GM19328 (cell line): ENCODE measurements around the gene ERCC5.

Experiments
- ATAC-seq: cut with Tn5 transposase; IDR thresholded peaks from one replicate; pipeline ENCODE4 v1.9.1; 2021; ENCODE audit warnings: mild to moderate bottlenecking, moderate library complexity; ENCODE audit not compliant: unreplicated experiment

Gene ERCC5

DNA sequence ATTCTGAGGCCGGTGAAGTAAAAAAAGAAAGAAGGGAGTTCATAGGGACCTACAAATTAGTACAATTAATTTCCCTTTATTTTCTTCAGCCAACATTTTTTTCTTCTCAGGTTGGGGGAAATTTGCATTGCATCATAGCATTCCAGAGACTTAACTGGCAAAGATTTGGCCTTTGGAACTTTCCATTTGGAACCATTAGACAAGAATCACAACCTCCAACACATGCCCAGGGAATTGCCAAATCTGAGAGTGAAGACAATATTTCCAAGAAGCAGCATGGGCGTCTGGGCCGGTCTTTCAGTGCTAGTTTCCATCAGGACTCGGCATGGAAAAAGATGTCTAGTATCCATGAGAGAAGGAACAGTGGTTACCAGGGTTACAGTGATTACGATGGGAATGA, 6.4 kb upstream of the ERCC5 start:
- ATAC-seq = no peak

DNA sequence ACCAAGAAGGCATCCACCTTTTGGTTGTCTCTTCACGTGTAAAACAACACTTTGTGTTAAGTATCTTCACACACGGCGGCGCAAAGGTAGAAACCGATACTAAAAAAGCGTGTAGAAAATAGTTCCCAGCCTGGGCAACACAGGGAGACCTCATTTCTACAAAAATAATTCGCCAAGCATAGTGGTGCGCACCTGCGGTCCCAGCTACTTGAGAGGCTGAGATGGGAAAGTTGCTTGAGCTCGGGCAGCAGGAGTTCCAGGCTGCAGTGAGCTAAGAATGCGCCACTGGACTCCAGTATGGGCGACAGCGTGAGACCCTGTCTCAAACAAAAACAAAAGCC, 573 bp upstream of the ERCC5 start:
- ATAC-seq = peak; percentile 19

DNA sequence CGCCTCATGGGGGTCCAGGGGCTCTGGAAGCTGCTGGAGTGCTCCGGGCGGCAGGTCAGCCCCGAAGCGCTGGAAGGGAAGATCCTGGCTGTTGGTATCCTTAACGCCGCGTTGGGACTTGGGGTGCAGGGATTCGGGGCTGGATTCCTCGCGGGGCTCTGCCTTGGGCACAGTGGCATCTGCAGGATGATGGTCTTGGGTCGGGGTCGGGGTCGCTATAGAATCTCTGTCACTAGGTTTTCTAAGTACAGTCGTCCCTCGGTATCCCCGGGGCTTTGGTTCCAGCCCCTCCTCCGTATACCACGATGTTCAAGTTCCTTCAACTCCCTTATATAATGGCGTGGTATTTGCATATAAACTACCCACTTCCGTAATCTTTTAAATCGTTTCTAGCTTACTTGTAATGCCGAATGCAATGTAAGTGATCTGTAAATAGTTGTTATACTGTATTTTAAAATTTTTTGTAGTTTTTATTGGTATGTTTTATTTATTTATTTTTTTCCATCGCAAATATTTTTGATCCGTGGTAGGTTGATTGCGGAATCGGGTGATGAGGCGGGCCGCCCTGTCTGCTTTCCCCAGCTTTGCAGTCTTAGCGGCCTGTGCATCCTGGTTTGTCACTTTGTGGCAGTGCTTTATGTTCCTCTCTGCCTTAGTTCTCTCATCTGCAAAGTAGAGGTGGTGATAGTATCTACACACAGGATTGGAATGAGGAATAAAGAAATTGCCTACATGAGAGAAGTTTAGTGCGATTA, 606 bp downstream of the ERCC5 start:
- ATAC-seq = peak; percentile 36

DNA sequence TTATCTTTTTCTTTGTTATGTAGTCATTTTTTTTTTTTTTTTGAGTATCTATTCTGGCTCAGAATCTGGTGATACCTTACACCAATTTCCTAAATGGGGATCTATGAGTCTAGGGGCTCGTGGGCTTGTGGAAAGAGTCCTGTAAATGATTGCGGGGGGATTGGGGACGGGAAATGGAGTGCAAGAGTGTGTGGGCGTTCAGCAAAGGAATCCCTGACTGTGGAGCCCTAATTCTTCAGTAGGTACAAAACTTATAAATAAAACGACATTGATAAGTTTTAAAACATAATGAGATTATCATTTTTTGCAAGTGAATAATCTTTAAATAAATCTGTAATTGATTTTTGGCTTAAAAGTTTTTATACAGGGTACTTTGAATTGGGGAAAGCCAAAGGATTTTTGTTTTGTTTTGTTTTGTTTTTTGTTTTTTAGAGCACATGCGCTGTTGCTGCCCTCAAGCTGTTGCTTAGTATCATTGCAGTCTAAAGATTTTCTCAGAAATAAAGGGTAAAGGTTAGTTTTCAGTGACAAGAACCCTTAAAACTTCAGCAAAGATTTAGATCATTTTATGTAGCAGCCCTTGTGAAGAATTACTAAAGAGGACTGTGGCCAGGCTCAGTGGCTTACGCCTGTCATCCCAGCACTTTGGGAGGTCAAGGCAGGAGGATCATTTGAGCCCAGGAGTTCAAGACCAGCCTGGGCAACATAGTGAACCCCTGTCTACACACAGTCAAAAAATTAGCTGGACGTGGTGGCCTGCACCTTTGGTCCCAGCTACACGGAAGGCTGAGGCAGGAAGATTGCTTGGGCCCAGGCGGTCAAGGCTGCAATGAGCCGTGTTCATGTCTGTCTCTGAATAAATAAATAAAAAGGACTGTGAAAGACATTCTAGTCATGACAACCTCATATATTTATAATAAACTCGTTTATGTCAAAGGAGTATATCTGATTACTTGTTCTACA, 1.7 kb downstream of the ERCC5 start:
- no peak for ATAC-seq

DNA sequence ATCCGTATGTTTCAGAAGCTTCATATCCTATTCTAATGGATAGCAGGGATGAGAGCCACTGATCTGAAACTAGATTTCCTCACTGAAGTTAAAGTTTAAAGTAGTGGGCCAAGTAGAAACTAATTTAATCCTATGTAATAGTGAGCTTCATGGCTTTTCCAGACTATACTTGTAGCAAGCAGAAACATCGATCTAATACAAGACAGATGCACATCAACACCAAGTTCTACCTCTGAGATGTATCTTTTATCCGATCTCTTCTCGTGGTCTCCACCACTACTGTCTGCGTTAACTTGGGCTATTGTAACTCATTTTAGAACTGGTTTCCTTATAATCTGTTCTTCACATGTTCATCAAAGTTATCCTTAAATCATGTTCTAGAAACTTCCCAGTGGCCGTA, 3.1 kb downstream of the ERCC5 start:
- no peak for ATAC-seq

DNA sequence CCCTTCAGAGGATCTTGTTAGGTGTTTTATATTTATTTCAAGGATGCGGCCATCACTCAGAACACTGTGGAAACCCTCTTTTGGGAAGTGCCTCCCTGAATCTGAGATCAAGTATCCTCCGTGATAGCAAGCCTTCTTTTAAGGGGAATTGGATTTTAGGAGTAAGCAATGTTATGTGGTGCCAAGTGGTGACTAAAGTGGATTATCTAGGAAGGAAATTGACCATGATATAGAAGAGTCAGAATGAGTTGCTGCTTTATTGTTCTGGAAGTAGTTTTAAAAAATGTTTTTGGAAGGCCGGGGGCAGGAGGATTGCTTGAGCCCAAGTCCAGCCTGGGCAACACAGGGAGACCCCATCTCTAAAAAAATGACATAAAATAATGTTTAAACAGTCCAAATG, 6.7 kb downstream of the ERCC5 start:
- ATAC-seq = no peak

DNA sequence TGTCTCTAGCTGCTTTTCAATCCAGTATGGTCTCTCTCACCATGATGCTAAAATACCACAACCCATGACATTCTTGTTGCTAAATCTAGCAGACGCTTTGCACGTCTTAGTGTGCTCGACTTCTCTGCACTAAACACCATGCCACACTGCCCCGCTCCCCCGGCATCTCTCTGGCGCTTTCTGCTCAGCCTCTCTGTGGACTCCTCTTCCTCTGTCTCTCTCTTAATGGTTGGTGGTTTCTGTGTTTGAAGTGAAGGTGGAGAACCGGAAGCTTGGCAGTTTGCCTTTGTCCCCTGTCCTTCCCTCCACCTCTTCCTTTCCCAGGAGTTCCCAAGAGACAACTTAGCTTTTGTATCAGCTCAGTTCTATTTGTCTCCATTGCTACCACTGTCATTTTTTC, 8.8 kb downstream of the ERCC5 start:
- no peak for ATAC-seq

DNA sequence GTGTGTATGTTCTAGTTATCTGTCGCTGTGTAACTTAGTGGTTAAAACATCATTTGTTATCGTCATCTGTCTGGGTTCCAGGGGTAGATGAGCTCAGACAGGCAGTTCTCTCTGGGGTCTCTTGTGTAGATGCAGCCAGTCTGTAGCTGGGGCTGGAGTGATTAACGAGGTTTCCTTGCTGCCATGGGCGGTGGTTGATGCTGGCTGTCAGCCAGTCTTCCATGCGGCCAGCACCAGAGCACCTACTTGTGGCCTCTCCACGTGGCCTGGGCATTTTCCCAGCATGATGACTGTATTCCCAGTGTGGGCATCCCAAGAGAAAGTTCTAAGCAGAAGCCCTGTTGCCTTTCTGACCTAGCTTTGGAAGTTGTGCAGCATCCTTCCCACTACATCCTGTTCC, 10.7 kb downstream of the ERCC5 start:
- ATAC-seq = no peak

DNA sequence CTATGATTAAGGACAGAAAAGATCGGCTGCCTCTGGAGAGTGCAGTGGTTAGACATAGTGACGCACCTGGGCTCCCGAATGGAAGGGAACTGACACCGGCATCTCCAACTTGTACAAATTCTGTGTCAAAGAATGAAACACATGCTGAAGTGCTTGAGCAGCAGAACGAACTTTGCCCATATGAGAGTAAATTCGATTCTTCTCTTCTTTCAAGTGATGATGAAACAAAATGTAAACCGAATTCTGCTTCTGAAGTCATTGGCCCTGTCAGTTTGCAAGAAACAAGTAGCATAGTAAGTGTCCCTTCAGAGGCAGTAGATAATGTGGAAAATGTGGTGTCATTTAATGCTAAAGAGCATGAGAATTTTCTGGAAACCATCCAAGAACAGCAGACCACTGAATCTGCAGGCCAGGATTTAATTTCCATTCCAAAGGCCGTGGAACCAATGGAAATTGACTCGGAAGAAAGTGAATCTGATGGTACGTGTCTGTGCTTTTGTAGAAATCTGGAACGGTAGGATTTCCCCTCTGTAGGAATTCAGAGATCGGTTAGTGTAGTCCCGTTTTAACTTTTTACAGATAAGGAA, 16.9 kb downstream of the ERCC5 start:
- no peak for ATAC-seq

DNA sequence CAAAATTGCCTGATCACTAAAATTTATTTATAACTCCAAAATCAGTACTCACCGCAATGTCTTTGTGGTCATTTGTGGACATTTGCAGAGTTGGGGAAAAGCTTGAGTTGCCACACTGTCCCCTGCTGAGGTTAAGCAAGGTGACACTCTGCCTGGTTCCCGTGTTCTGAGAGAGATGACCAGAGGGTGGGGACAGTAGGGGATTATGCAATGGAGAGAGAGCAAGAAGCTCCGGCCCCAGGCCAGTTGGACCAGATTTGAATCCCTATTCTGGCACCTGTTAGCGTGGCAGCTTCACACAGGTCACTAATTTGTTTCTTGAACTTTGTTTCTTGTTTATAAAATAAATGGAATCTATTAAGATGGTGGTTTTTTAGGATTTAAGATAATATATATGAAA, 17.8 kb downstream of the ERCC5 start:
- no peak for ATAC-seq

DNA sequence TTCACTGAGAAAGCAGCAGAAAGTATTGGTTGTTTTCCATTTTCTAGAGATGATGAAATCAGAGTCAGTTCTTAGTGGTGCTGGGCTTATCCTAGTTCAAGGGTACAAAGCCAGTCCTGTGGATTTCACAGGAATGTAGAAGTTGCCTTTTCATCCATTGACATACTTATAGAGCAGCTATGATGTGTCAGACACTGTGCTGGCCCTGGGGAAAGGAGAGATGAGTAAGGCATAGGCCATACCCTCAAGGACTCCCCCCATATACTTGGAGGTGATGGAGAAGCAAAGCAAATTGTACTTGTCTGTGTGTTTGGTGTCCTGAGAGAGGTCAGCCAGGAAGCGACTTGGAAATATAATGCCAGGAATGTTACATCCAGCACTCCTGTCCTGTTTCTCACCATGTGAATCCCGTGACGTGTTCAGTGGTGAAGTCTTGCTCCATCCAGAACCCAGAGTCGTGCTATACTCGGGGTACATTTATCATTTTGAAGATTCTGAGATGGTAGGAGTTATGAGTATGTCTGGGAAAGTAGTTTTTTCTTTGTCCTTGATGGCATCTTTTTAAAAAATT, 22.6 kb downstream of the ERCC5 start:
- ATAC-seq = no peak

DNA sequence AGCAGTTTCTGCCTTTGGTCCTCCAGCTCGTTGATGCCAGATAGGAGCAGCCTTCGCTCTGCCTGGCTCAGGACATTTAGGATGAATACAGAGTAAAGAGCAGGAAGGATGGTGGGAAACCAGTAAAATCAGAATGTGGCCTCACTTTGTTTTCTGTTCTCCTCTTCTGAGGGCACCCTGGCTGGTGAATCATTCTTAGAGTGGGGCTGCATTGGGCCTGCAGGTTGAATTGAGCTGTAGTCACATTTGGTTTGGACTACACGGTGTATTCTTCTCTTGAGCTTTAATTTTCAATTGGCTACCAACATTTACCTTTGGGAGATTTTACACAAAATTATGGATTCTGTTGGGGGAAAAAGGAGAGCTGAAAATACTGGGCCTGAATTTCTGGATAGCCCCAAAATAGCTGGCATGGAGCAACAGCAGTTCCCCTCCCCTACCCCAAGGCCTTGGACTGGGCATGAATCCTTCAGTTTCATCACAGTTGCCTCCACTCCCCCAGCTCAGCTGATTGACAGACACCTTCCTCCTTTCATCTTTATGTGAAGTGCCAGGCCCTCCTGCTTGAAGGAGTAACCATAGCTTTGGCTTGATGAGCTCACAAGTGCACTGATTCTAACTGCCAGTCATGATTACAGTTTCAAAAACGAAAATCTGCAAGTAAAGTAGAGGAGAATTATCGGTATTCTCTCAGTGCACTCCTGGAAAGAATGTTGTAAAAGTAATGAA, 24.3 kb downstream of the ERCC5 start:
- peak; percentile 9 for ATAC-seq

DNA sequence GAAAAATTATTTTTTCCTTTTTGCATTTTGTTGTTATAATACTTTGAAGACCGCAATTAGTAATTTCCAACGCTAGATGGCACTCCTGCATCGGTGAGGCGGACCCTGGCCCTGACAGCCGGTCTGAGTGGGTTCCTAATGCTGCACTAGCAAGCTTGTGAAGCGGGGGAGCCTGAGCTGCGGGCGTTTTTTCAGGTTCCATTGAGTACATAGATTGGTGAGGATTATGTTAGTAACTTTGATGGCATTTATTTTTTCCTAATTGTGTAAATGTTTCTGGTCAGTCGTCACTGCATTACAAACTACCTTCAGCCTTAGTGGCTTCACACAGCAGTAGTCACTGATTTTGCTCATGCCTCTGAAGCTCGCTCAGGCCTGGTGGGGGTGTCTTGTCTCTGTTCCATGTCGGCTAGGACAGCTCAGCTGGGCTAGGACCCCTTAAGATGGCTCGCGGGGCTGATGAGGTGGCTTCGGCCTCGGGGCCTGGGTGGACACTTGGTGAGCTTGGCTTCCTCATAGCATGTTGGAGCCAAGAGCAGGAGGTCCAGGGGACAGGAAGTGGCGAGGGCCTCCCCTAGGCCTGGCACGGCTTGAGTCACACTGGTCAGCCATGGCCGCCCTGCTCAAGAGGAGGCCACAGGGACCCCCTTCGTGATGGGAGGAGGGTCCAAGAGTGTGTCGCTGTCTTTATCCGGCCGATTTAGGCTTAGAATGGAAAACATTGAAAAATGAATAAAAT, 25.0 kb downstream of the ERCC5 start:
- ATAC-seq = peak; percentile 68

DNA sequence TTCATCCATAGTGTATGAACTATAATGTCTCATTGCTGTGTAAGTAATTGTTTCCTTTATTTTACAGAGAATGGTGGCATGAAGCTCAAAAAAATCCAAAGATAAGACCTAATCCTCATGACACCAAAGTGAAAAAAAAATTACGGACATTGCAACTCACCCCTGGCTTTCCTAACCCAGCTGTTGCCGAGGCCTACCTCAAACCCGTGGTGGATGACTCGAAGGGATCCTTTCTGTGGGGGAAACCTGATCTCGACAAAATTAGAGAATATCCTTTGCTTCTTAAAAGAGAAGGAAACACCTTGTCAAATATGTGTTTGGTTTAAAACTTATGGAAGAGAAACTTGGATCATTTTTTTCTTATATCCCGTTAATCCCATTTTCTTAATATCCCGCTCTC, 26.3 kb downstream of the ERCC5 start:
- ATAC-seq = no peak

DNA sequence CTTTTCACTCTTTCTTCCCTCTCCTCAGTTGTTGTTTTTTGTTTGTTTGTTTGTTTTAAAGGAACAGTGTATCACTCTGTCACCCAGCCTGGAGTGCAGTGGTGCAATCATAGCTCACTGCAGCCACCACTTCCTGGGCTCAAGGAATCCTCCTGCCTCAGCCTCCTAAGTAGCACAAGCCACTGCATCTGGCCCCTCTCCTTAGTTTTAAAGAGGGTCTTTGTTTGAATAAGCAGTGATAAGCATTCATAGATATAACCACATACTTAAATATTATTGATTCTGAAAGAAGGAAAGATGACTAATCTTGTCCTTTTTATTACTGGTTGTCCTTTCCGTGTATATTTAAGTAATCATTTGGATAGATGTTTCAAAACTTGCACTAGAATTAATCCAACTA, 26.7 kb downstream of the ERCC5 start:
- no peak for ATAC-seq

DNA sequence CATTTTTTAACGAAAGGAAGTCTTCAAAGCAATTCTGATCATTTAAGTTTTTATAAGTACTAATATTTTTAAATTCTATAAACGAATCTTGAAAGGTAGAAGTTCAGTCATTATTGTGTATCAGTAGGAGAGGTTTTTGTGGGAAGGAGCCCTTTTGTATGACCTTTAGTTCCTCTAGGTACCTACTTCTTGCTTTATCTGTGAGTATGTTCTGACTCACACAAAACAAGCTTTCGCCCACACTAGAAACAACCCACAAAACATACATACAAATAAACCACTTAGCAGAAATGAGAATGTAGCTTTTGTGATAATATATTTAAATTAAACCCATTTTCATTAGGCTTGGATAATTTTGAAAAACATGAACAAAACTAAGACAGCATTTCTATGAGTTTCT, 27.8 kb downstream of the ERCC5 start:
- ATAC-seq = no peak

DNA sequence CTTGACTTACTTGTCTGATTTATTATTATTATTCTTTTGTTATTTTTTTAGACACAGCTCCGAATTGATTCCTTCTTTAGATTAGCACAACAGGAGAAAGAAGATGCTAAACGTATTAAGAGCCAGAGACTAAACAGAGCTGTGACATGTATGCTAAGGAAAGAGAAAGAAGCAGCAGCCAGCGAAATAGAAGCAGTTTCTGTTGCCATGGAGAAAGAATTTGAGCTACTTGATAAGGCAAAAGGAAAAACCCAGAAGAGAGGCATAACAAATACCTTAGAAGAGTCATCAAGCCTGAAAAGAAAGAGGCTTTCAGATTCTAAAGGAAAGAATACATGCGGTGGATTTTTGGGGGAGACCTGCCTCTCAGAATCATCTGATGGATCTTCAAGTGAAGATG, 29.4 kb downstream of the ERCC5 start:
- no peak for ATAC-seq

DNA sequence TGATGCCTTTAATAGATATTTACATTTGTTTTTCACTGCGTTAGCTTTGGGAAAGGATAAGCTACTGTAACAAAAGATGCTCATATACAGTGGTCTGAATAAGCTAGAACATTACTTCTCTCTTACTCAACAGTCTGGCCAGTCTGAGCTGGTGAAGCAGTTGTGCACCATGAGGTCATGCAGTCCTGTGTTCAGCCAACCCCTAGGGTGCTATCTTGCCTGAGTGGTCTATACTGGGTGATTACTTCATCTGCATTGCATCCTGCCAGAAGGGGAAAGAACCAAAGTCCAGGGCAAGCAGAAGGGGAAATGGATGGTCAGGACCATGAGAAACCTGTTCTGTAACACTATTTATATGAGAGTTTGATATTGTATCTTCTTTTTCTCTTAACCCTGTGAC, 31.5 kb downstream of the ERCC5 start:
- no peak for ATAC-seq

DNA sequence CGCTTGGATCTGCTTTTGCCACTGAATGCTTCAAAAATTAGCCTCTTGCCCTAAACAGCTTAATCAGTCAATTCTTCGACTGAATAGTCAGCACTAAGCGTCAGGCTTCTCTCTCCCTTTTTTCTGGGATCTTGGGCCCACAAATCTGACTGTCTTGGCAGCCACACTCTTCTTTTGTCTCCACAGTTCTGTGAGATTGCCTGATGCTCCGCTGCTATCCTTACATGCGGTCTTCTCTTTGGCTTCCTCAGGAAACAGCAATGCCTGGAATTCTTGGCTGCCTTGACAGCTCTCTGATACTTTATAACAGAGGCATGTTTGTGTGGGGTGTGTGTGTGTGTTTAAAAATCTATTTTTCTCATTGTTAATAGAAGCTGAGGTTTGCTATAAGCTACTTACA, 32.6 kb downstream of the ERCC5 start:
- no peak for ATAC-seq

DNA sequence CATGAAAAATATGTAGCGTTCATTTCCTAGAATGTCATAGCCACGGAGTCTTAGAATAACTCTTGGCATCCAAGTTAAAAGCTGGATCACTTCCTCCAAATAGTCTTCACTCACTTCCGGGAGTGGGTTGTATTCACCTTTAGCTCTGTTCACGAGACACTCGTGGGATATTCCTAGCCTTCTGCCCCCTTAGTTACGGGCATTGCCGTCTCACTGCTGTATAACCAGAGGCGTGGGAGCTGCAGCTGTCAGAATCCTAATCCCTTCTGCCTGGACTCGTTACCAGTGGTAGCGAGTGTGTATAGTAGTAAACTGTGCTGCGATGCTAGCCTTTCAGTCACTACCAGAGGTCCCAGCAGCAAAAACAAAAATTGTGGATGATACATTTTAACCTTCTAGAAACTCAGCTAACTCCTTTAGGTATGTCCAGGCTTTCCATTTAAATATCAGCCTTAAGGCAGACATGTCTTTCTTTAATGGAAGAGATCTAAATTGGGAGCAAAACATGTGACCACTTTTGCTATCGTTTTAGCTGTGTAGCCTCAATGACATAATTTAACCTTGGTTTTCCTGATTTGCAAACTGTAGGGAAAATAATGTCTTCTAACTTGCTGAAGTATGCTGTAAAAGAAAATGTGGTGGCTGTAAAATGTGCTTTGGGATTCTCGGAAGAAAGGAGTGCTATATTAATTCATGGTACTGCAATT, 34.1 kb downstream of the ERCC5 start:
- ATAC-seq = no peak
